Stimulated activated CD4-positive, alpha-beta T cell treated with anti-CD3 and anti-CD28 coated beads, TNF-alpha, amount 100 ng/mL, for 48 hours (primary cell): Measurements from ENCODE around the gene ADCYAP1.

Experiments used
- DNase-seq, 3 donors: peaks; one replicate each; pipeline ENCODE4 v3.0.0-alpha.2; 2020; ENCODE audit warnings: low read depth in 3 of 3

Gene ADCYAP1

DNA sequence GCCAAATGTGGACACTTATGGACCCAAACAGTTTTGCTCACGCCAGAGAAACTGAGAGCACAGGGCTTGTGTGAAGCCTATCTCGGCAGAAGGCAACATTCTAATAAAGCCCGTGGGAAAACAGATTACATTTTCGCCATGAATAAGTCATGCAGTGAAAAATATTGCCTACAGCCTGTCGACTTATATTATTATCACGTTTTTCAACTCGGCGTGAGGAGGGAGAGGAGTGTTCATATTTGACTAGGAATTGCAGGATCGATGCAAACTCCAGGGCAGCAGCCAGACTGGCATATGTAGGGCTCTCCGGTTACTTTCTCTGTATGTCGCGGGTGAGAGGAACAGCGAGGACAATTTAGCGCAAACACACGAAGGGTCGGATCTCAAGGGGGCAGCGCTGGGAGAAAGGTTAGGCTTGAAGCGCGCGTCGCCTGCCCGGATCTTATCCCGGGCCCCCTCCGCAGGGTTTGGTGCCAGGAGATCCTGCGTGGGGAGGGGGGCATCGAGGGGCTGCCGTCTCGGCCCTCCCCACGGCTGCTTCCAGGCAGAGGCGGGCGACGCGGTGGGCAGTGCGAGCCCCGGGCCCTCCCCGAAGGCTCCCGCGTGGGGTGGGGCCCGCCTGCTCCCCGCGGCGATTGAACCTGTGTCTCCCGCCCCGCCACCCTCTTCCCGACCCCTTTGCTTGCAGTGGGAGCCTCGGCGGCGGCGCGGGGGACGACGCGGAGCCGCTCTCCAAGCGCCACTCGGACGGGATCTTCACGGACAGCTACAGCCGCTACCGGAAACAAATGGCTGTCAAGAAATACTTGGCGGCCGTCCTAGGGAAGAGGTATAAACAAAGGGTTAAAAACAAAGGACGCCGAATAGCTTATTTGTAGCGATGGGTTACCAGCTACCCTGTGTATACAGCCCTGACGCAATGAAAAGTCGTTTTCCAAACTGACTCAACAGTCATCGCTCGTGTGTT lies 4.4 kb downstream of the ADCYAP1 start:
- DNase-seq, result no peak

DNA sequence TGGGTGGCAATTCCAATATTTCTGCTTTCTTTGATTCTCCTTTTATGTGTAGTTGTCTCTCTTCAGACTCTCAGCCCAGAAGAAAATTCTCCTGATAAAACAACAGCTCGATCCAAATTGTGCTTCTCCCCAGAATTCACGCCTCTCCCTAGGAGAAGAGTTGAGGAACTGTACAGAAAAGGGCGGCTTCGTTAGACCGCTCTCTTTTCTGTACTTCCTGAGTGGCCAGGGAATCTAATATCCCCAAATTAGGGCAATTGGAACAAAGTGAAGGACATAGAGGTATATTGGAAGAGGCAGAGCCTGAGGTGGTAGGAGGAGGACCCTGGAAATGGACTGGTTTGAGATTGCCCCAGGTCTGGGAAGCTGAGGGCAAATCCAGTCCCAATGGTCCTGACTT lies 5.6 kb downstream of the ADCYAP1 start:
- DNase-seq, result no peak

DNA sequence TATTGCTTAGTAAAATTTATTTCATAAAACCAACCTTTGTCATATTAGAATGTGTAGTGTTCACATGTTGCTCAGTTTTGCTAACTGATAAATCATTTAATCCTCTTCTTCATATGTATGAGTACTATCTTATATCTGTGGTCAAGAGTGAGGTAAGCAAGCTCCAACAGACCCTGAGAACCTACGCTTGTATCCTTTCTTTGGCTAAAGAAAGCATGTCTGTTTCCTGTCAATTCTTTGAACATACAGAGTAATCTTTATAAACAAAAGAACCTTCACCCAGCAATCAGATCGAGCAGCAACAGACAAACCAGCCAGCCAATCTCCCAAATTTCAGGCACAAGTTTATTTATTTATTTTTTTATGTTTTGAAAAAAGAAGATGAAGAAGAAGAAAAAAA lies 6.4 kb downstream of the ADCYAP1 start:
- DNase-seq, result no peak

DNA sequence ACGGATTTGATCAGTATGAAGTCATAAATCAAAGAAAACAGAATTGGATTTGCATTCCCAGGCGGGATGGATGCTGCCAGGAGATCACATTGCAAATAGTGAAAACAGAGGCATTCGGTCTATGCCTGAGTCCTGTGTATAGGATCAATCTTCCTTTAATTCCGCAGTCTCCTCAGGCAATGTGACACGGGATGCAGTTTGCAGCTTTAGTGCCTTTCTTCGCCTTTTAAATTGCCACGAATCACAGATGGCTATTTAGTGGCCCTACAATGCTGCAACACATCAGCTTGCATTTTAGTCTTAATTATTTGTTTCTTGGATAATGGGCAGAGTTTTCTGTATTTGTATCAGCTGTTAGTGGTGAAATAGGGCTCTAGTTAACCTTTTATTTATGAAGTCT lies 6.8 kb downstream of the ADCYAP1 start:
- no peak for DNase-seq

DNA sequence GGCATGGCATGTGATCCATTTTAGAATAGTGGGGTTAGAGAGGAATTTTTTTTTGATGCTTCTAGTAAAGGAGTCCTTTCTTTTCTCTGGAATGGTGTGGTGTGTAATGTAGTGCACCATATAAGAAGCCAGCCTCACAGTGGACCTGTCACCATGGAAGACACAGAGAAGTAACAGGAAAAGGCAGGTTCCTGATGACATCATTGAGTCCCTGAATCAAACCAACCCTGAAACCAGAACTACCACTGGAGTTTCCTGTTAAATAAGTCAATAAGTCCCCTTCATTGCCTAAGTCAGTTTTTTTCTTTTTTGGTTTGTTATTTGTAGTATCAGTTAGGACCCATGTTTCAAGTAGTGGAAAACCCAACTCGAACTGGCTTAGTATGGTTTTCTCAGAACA lies 11.9 kb downstream of the ADCYAP1 start:
- no peak for DNase-seq

DNA sequence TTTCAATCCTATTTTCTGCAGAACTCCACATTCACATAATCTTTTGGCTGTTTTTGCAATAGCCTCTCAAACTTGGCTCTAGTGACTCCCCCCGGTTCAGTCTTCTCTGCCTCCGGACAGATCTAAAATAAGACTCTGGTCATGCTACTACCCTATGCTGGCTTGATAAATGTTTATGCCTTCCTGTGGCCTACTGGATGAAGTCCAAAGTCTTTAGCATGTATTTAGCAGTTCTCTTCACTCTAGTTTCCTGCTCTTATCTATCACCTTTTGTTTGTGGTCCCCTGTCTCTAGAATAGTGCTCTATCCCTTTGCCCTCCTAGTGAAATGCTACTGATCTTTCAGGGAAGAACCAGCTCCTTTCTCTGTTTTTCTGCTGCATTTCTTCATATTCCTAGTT lies 14.4 kb downstream of the ADCYAP1 start:
- DNase-seq, result no peak

DNA sequence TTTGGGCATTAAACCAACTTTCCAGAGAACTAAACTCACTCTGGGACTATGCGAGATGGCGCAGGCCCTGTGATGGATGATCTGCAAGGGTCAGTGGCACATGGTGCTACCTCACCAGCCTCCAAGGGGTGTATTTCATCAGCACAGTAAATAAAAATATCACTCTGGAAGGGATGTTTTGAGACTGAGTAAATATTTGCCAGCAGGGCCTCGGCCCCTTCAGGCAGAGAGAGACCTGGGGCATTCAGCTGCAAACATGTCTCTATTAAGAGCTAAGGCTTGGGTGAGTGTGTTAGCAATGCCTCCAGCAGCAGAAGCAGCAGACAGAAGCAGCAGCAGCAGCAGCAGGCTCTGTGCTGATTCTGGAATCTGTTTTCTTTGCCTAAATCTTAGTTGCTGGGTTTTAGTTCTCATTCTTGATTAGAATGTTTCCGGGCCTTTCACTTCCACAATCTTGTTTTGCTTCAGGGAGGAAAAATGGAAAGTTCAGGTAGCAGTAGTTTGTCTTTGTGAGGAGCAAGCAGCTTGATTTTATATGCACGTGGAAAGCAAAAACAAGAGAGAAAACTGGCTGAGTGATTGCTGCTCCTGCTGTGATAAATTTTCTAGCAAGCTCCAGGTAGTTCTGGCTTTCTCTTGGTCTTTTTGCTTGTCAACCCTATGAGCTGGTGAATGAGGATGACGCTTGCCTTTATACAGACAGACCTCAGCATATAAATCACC lies 18.6 kb downstream of the ADCYAP1 start:
- DNase-seq, result no peak

DNA sequence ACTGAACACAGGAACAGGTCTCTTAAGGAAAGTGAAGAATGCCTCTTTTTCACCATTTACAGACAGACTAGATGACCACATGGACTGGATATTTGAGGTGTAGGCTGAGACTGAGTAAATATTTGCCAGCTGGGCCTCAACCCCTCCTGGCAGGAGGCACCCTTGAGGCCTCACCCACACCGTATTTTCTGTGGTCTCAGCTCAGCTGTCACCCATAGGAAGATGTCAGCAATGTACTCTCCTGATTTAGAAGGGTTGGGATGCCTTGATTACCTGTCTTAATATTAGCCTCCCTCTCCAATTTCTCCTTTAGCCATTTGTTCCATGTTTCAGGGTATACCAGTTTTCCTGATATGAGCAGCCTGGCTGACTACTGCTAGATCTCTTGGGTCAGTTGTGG lies 20.3 kb downstream of the ADCYAP1 start:
- DNase-seq, result no peak

DNA sequence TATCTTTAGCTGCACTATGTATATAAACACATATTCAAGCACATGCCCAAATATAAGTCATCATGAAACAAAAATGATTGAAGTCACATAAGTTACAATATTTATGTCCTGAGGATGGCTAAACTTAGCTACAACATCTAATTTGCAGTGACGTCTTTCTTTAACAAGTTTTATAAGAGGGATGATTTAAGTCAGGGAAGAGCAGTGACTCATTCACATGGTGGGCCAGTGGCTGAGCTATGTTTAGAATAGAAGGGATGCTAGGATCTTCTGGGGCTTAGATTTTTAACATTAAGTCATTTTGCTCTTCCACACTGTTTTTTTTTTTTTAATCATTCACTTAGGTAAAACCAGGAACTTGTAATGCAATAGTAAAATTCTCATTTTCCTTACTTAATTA lies 22.3 kb downstream of the ADCYAP1 start:
- no peak for DNase-seq

DNA sequence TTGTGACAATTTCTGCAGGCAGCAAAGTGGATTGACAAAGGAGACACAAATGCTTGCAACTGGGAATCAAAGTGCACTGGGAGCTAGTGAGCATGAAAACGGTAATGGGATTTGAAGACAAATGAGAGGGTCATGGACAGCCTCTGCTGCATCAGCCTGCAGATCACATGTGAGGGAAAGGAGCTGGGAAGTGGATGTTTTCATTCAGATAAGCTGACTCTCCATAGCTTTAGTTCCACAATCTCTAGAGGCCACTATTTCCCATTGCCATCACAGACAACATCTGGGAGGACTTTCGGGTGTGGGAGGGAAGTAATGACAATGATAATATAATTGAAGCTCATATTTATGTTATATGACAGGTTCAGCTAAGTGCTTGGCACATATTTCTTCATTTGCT lies 28.4 kb downstream of the ADCYAP1 start:
- no peak for DNase-seq

DNA sequence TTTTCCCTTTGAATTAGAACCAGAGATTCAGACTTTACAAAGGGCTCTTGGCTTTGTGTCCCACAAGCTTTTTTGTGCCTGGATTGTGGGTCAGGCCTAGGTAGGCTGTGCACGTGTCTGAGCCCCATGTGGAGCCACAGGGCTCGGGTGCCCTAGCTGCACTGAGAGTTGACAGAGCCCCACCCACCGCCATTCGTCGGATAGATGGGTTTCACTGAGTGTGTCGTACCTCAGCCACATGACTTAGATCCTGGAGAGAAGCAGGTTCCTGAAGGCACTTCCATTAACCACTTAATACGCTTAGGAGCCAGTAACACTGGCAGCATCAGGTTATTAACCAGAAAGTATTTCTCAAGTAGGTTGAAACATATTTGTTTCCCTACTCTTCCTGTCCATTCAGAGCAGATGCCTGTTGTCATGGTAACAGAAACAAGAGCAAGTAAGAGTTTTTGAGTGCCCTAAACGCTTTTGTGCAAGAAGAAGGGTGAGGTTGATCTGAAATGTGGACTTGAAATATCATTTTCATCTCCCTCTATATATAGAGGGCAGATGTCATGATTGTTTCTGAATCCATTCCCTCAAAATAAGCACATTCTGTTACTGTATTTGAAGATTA lies 30.0 kb downstream of the ADCYAP1 start:
- DNase-seq, result no peak

DNA sequence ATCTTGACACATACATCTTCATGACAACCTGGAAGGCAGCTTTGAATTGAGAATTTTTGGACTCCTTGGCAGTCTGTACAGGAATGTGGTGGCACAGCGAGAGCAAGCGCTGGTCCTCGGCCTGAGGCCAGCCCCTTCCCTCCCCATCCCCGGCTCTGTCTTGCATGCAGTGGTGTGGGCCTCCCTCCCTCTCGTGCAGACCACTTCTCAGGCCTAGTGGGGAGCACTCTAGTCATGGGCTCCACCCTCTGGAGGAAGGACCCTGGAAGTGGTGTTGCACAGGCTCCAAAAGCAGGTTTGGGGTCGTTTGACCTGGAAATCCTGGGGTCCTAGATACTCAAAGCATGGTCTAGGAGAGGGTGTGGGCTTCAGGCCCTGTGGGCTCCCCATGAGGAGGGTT lies 32.3 kb downstream of the ADCYAP1 start:
- DNase-seq, result no peak

DNA sequence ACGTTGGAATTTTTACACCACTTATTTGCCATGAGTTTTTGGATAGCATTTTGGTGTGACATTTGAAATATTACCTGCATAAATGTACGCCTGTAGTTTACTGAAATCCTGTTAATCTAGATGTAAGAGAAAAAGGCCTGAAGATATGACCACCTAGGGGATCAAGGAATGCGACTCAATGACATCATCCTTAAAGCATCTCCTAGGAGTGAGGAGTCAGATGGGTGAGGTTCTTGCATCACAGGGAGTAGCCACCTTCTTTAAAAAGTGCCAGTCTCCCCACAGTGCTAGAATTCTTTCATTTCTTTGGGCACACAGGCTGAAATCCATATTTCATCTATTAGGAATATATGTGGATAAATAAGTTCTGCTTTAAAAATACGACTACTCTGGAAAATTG lies 34.5 kb downstream of the ADCYAP1 start:
- no peak for DNase-seq

DNA sequence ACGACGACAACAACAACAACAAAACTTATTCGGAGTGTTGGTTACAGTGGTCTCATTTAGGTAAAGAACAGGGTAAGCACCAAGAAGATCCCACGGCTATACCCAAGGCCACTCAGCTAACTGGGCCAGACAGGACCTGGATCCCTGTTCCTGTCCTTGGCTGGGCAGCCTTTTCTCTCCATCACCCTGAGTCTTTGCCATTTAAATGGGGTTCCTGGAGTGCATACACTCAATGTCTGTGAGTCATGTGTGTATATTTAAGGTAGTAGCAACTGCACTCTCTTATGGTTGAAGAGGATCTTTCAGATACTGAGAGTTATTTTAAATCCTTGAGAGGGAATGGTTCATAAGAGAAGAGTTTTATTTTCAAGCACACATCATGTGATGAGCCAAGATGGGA lies 35.3 kb downstream of the ADCYAP1 start:
- DNase-seq, result no peak

DNA sequence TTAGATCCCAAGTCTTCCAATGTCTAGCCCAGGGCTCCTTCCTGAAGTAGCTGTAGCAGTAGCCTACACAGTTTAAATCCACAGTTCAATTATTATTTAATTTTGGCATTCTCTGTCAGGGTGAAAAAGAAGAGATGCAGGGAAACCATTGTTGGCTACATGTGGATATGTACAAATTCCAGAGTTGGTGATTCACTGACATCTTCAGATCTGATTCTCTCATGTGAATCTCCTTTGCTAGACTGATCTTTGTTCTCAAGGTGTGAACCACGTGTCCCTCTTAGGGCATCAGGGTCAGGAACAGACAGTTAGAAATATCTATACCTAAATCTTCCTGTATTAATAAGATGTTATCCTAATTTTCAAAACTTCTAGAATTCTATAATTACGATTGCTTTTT lies 36.7 kb downstream of the ADCYAP1 start:
- DNase-seq, result no peak

DNA sequence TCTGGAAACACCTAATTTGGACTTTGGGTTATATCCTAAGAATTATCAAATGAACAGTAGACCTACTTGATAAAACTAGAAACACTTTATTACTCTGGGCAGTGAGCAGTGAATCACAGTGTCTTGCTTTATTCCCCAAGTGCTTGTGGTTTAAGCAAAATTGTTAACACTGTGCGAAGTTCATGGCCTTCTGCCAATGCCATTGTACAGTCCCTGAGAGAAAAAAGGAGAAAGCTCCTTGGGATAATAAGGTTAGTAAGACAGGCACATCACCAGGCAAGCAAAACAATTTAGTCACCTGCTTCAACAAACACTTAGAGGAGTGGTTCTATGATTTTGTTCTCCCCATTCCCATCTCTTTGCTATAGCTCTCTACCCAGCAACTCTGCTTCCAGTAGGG lies 39.8 kb downstream of the ADCYAP1 start:
- no peak for DNase-seq

DNA sequence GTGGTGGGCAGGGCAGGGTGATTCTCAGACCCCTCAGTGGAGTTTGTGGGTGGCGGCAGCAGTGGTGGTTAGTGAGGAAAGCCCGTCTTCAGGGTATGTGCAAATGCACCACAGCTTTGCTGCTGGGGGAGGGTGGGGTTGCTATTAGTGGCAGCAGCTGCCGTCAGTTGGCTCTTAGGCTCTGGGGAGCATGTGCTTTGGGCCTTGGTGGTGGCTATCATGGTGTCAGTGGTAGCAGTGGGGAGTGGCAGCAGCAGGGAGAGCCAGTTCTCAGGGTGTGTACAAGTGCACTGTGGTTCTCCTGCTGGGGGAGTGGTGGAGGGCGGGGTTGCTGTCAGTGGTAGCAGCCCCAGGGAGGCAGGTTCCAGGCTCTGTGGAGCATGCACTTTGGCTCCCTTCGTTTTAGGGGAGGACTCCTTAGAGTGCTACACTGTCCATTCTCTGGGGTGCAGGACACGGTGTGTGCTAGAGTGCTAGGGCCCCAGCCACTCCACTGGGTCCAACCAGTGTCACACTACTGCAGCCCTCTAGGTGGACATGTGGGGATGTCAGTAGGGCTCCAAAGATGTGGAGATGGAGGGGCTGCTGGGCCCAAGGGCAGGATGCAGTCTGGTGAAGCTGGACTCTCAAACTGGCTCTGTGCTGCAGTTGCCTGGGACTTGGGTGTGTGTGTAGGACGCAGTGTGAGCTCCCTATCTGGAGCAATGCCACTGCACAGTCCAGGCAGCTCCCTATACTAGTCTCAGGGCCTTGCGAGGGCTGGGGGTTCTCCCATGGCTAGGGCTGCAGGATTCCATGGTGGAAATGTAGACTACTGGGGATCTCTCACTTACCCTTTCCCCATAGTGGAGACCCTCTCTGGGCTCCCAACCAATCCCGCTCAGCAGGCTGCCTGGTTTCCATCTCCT lies 45.3 kb downstream of the ADCYAP1 start:
- DNase-seq, result no peak

DNA sequence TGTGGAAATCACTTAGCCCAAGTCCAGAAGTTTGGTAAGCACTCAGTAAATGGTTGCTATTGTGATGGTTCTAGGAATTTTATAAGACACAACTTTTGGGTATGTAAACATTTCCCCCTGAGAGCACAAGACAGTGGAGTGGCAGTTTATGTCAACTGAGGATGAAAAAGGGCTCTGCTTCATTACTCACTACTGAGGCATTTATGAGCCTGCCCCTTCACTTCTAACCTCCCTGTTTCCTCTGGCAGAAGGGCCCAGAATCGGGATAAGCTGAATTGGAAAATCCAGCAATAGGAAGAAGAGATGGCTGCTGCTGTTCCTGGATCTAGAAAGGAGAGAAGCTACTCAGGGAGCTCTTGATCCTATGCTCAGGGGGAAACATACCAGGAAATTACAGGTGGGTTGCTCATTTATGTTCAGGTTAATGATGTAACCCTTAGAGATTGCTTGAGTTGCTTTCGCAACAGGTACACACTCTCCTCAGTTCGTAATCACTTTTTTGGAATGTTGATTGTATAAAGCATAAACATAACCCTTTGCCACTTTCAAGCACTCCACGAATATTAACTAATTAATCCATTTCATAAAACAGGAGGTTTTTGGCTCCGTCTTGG lies 46.3 kb downstream of the ADCYAP1 start:
- DNase-seq, result no peak

DNA sequence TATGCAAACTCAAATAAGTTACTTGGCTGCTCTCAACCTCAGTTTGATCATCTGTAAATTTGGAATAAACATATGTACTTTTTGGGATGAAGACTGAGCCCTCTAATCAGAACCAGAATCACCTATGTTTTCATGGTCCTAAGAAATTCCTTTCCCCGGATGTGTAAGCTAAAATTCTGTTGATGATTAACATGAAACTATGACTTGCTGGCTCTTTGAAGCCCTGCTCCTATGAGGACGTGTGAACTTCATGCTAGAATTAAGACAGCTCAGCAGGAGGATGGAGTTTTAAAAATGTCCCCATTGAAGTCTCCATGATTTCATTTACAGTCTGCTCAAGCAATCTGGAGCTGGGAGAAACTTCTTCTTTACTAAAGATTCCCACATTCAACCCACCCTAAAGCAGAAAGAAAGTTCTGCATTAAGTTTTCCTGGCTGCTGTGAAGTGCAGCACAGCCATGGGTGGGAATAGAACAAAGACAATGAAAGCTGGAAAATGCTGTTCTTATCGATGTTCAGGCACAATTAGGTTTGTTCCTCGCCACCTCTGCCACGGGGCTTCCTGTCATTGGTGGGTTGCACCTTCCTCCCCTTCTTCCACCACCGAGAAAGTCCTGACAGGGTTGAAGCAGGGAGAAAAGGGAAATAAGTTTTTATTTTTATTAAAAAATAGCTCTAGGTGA lies 50.9 kb downstream of the ADCYAP1 start:
- DNase-seq, result no peak

DNA sequence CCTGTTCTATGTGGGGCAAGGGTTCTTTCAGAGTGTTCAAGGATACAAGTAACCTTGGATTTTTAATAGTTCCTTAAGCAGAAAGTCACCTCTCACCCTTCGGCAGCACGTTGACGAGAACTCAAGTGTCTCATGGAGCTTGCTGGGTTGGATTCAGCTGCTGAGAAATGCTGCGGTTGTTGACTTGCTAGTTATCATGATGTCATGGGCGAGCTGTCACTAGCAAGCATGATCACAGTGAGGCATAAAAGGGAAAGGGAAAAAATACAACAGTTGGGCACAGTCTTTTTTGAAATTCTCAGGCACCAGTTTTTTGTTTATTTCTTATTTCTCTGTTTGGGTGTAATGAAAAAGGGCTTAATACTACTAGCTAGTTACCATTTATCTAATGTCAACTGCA lies 53.2 kb downstream of the ADCYAP1 start:
- DNase-seq, result no peak

DNA sequence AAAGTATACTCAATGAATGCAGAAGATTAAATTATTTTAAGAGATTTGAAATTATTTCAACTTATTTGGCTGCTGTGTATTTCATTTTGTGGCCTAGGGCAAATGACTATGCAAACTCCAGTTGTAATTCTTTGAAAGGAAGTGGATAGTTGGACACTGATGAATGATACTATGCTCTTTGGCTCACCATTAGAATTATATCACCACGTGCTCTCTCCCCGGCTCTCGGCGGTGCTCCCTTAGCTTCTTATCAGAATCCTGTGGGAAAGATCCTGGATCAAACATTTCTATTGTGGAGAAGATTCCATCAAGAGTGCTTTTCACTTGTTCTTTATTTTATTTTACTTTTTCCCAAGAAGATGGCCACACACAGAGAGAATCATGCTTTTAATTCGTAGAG lies 55.2 kb downstream of the ADCYAP1 start:
- no peak for DNase-seq
